Spleen (tissue), 7 donors: ENCODE measurements around the gene BCL11B.

ENCODE experiments used
- CTCF ChIP-seq, 11 experiments: fragments of 200-600 bp in 7 of 11; fragments of 450-650 bp in 4 of 11; sonication (generic) in 4 of 11; IDR thresholded peaks in 8 of 11; conservative IDR thresholded peaks in 3 of 11; 1 replicate in 7 of 11; 2 replicates in 4 of 11; pipeline versions ENCODE4 v1.4.0 to v1.8.0; 2016 to 2021; ENCODE audit warnings: antibody characterized with exemption in 11 of 11, inconsistent platforms in 4 of 11, mild to moderate bottlenecking in 1 of 11
- POLR2A ChIP-seq, 3 donors: fragments of 450-650 bp; IDR thresholded peaks; one replicate each; pipeline ENCODE4 v1.5.1; 2017; ENCODE audit warnings: antibody characterized with exemption in 3 of 3, mild to moderate bottlenecking in 1 of 3
- POLR2AphosphoS5 ChIP-seq, 3 donors: sonication (generic); formaldehyde crosslinking; IDR thresholded peaks; one replicate each; pipeline ENCODE4 v1.5.1; 2017; ENCODE audit warnings: antibody characterized with exemption in 3 of 3
- donor health status: DM: no; HTN: no; CAD: no; lungs with moderate emphysema.
- donor health status: DM: no; HTN: no; CAD: no.
- donor health status: DM: no; HTN: no; CAD: no.

- no peak for TF ChIP-seq CTCF (IDR thresholded peaks at IDR 0.05 in 8 of 11, conservative IDR thresholded peaks at IDR 0.05 in 3 of 11)
- no peak for TF ChIP-seq POLR2A (IDR thresholded peaks at IDR 0.05)
- TF ChIP-seq POLR2AphosphoS5 (IDR thresholded peaks at IDR 0.05), result no peak
Observed at GRCh38 chr14:99173086-99173485, 98.9 kb downstream of the BCL11B start.
